ENCODE data around the gene ZFYVE16. TPM values are rescaled to one million over a fixed set of nuclear protein-coding genes. Genes with fewer than 3 reads are reported as not detected.

The ZFYVE16 gene
- total RNA-seq, 1 donor from 2014 or later = 80.5 TPM

GRCh38 chr5:80508844-80509243 is 101.0 kb downstream of the ZFYVE16 start:
- H3K36me3 Mint-ChIP-seq (ENCODE audit: low read depth, unreplicated experiment) = no peaks in the 10 kb centered on the region
- H3K27me3 Mint-ChIP-seq (ENCODE audit: unreplicated experiment) = no peaks in the 10 kb centered on the region
- no peak overlapping the region for H3K4me3 Mint-ChIP-seq (ENCODE audit: unreplicated experiment)
- H3K9me3 Mint-ChIP-seq (ENCODE audit: unreplicated experiment) = no peaks in the 10 kb centered on the region
- TF ChIP-seq, protein P1, sequence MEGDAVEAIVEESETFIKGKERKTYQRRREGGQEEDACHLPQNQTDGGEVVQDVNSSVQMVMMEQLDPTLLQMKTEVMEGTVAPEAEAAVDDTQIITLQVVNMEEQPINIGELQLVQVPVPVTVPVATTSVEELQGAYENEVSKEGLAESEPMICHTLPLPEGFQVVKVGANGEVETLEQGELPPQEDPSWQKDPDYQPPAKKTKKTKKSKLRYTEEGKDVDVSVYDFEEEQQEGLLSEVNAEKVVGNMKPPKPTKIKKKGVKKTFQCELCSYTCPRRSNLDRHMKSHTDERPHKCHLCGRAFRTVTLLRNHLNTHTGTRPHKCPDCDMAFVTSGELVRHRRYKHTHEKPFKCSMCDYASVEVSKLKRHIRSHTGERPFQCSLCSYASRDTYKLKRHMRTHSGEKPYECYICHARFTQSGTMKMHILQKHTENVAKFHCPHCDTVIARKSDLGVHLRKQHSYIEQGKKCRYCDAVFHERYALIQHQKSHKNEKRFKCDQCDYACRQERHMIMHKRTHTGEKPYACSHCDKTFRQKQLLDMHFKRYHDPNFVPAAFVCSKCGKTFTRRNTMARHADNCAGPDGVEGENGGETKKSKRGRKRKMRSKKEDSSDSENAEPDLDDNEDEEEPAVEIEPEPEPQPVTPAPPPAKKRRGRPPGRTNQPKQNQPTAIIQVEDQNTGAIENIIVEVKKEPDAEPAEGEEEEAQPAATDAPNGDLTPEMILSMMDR (IDR thresholded peaks at IDR 0.05; ENCODE audit: unreplicated experiment) = no peak
- DNase-seq (ENCODE audit: low spot score) = no peak
- no peak overlapping the region for H3K27ac Mint-ChIP-seq (ENCODE audit: unreplicated experiment)
- peaks cover 3% of the 10 kb centered on the region for H3K4me1 Mint-ChIP-seq (ENCODE audit: unreplicated experiment)

DNA sequence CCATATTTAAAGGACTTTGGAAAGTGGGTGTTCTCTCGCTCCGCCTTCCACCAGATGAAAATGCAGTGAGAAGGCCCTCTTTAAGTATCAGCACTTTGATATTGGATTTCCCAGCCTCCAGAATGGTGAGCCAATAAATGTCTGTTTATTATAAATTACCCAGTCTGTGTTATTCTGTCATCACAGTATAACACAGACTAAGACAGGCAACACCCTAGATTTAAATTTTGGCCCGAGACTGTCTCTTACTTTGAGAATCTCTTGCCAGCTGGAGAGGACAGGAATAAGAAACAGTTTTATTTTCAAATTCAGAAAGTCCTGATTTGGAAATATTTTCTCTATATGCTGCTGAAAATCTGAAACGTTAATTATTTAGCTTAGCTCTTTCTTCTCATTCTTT is 101.5 kb downstream of the ZFYVE16 start:
- H3K27me3 Mint-ChIP-seq (ENCODE audit: unreplicated experiment) = no peaks in the 10 kb centered on the region
- no peak for DNase-seq (ENCODE audit: low spot score)
- H3K4me3 Mint-ChIP-seq (ENCODE audit: unreplicated experiment) = no peak overlapping the region
- H3K27ac Mint-ChIP-seq (ENCODE audit: unreplicated experiment) = no peak overlapping the region
- TF ChIP-seq, protein P1 (IDR thresholded peaks at IDR 0.05; ENCODE audit: unreplicated experiment) = no peak
- H3K9me3 Mint-ChIP-seq (ENCODE audit: unreplicated experiment) = no peaks in the 10 kb centered on the region
- H3K4me1 Mint-ChIP-seq (ENCODE audit: unreplicated experiment) = peaks cover 3% of the 10 kb centered on the region
- H3K36me3 Mint-ChIP-seq (ENCODE audit: low read depth, unreplicated experiment) = no peaks in the 10 kb centered on the region

GRCh38 chr5:80516826-80517225 is 109.0 kb downstream of the ZFYVE16 start:
- H3K4me1 Mint-ChIP-seq (ENCODE audit: unreplicated experiment) = no peaks in the 10 kb centered on the region
- no peaks in the 10 kb centered on the region for H3K36me3 Mint-ChIP-seq (ENCODE audit: low read depth, unreplicated experiment)
- no peak for DNase-seq (ENCODE audit: low spot score)
- H3K27me3 Mint-ChIP-seq (ENCODE audit: unreplicated experiment) = no peaks in the 10 kb centered on the region
- no peaks in the 10 kb centered on the region for H3K9me3 Mint-ChIP-seq (ENCODE audit: unreplicated experiment)
- H3K27ac Mint-ChIP-seq (ENCODE audit: unreplicated experiment) = no peak overlapping the region
- no peak overlapping the region for H3K4me3 Mint-ChIP-seq (ENCODE audit: unreplicated experiment)
- TF ChIP-seq, protein P1 (IDR thresholded peaks at IDR 0.05; ENCODE audit: unreplicated experiment) = no peak

Other genes with a start within 250 kb of the ZFYVE16 start
- 122 TPM for gene SERINC5, start 152.0 kb upstream of the ZFYVE16 start, total RNA-seq (ENCODE audit: unreplicated experiment)
- gene SPZ1, start 88.1 kb upstream of the ZFYVE16 start, total RNA-seq (ENCODE audit: unreplicated experiment) = not detected
- gene FAM151B, start 80.0 kb downstream of the ZFYVE16 start, total RNA-seq (ENCODE audit: unreplicated experiment) = 2.1 TPM
- 0.62 TPM for gene ANKRD34B, start 162.2 kb downstream of the ZFYVE16 start, total RNA-seq (ENCODE audit: unreplicated experiment)
- 13.0 TPM for gene MSH3, start 246.6 kb downstream of the ZFYVE16 start, total RNA-seq (ENCODE audit: unreplicated experiment)
- 20.1 TPM for gene DHFR, start 246.9 kb downstream of the ZFYVE16 start, total RNA-seq (ENCODE audit: unreplicated experiment)

All from endothelial cell (in vitro differentiated cells).